HG03457 (cell line): ENCODE data around the gene SEC23A.
"Not testable (repeated sequence)": the region's sequence is repeated elsewhere in the genome, so short reads cannot be mapped to it uniquely, and the experiment has no call there.

Experiments
- ATAC-seq: cut with Tn5 transposase; IDR thresholded peaks from one replicate; pipeline ENCODE4 v1.9.1; 2021; ENCODE audit warnings: moderate number of reproducible peaks; ENCODE audit not compliant: unreplicated experiment

SEC23A gene

GRCh38 chr14:39034481-39035296, 68.3 kb downstream of the SEC23A start:
- ATAC-seq: no peak

- no peak for ATAC-seq
Measured at GRCh38 chr14:39033371-39033770, 69.7 kb downstream of the SEC23A start.

GRCh38 chr14:39030209-39030608, 72.8 kb downstream of the SEC23A start:
- ATAC-seq: no peak

GRCh38 chr14:39029789-39030188, 73.2 kb downstream of the SEC23A start:
- ATAC-seq: no peak

- no peak for ATAC-seq
Measured at GRCh38 chr14:39028620-39029019, 74.4 kb downstream of the SEC23A start.

- ATAC-seq: no peak
Measured at GRCh38 chr14:39025810-39026627, 77.0 kb downstream of the SEC23A start.

- no peak for ATAC-seq
Measured at GRCh38 chr14:39025250-39025809, 77.7 kb downstream of the SEC23A start.

- no peak for ATAC-seq
Measured at GRCh38 chr14:39023939-39024871, 78.8 kb downstream of the SEC23A start.

GRCh38 chr14:39017096-39018016, 85.7 kb downstream of the SEC23A start:
- not testable (repeated sequence) for ATAC-seq

- ATAC-seq: no peak
Measured at GRCh38 chr14:39016733-39017095, 86.3 kb downstream of the SEC23A start.

GRCh38 chr14:39015964-39016577, 87.0 kb downstream of the SEC23A start:
- ATAC-seq: no peak

GRCh38 chr14:39015360-39015961, 87.6 kb downstream of the SEC23A start:
- ATAC-seq: no peak

GRCh38 chr14:39014460-39014859, 88.6 kb downstream of the SEC23A start:
- ATAC-seq: no peak

- ATAC-seq: not testable (repeated sequence)
Measured at GRCh38 chr14:39008965-39009364, 94.1 kb downstream of the SEC23A start.

- ATAC-seq: no peak
Measured at GRCh38 chr14:39006721-39007410, 96.2 kb downstream of the SEC23A start.

- ATAC-seq: no peak
Measured at GRCh38 chr14:39005044-39005880, 97.8 kb downstream of the SEC23A start.

- no peak for ATAC-seq
Measured at GRCh38 chr14:38999949-39000348, 103.1 kb downstream of the SEC23A start.
